Renal cortex interstitium (tissue), 11 donors: ENCODE data around the gene EEF1AKMT3. TPM values are rescaled to one million over a fixed set of nuclear protein-coding genes. Genes with fewer than 3 reads are reported as not detected.

Source experiments
- DNase-seq, 11 donors: peaks; one replicate each; pipeline ENCODE4 v3.0.0-alpha.2; 2013; ENCODE audit warnings: low read depth in 9 of 11, low spot score in 4 of 11; ENCODE audit errors: extremely low read depth in 1 of 11
- polyA plus RNA-seq, 3 donors: library from polyadenylated mRNA; unstranded; fragments of 120-200 nt; gene quantifications; one replicate each; pipeline ENCODE4 v1.2.1, GENCODE V29; 2013; ENCODE audit not compliant: insufficient read length in 3 of 3

Gene EEF1AKMT3
- polyA plus RNA-seq, 3 donors, result 11.6 to 13.3 (median 12.1) TPM

DNA sequence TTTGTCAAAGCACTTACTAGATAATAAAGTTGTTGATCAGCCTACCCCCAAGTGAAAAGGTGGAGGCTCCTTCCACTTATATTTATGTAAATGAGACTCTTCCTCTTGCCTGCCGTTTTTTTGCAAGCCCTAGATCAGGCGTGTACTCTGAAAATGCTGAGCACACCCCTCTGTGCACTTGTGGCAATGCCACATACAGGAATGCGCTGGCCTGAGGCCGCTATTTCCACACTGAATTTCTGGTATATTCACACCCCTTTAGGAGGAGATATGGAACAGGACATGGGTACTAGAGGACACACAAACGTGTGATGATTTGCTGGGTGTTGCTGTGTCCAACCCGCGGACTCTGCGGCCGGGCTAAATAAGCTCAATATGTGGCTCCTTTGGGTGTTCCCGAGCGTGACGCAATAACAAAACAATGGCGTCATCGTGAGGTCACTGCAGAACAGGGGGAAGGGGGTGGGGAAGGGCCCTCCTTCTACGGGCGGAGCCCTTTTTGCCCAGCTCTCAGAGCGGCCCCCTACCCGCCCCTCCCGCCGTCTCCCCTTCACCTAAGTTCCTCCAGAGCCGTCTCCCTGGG lies 28.1 kb upstream of the EEF1AKMT3 start:
- DNase-seq, result peak in 5 of 11 donors; percentile 70 to 80 (median 78)

DNA sequence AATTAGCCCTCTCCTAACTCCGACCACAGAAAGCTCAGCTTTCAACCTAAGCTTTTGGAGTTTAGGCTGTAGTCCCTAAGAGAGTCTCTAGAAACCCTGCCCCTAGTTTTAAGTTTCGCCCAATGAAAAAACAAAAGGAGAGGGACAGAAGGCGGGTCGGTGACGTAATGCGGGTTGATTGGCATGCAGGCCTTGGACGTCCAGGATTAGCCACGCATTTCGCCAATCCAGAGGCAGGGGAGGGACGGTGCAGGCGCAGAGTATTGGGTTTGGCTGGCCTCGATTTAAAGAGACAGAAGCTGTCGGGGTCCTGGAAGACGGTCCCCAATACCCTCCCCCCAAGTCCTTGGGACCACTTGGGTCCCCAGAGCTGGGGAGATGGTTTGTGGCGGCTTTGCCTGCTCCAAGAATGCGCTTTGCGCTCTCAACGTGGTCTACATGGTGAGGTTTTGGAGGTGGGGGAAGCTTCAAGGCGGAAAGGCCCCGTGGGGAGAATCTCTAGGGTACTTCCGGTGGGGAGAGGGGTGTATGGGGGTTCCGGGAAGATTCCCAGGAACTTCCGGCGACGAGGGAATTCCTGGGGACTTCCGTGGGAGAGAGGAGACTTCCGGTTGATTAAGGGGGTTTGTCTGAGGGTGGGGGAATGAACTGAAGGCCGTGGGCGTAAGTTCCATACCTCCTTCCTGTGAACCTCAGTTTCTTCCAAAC lies 27.5 kb upstream of the EEF1AKMT3 start, which contains the start of gene TSPAN31:
TSS of gene TSPAN31 (plus strand) at position 263 of the 708 bp plus-strand sequence. CDS start at position 379, 116 bp downstream.
- peak; percentile 96 to 99 (median 97) for DNase-seq

DNA sequence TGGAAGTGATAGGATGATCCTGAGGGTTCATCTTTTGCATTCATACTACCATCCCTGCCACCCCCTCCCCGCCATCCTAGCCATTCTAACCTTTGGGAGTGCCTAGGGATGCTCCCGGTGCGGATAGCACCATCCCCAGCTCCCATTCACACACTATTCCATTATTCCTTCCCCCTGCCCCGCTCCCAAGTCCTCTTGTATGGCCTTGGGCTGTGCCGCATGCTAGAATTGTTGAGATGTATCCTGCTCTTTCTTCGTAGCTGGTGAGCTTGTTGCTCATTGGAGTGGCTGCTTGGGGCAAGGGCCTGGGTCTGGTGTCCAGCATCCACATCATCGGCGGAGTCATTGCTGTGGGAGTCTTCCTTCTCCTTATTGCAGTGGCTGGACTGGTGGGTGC lies 26.9 kb upstream of the EEF1AKMT3 start:
- DNase-seq, result no peak

GRCh38 chr12:57746025-57746424 lies 26.4 kb upstream of the EEF1AKMT3 start:
- no peak for DNase-seq

DNA sequence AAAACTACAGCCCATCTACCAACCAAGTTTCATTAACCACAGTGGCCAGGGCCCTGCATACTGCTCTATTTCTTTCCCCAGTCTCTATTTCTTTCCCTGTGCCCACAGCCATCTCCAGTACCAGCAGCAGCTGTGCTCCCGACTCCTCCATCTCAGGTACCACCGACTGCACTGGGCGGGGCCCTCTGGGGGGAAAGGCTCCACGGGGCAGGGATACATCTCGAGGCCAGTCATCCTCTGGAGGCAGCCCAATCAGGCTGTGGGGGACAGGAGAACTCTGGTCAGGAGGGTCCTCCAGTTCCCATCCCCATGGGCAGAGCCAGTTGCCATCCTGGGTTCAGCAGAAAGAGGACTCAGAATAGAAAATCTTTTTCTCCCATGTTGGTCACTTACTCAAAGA lies 23.4 kb upstream of the EEF1AKMT3 start:
- DNase-seq, result no peak

- DNase-seq, result no peak
These were observed 21.6 kb upstream of the EEF1AKMT3 start for GRCh38 chr12:57750561-57751431.

DNA sequence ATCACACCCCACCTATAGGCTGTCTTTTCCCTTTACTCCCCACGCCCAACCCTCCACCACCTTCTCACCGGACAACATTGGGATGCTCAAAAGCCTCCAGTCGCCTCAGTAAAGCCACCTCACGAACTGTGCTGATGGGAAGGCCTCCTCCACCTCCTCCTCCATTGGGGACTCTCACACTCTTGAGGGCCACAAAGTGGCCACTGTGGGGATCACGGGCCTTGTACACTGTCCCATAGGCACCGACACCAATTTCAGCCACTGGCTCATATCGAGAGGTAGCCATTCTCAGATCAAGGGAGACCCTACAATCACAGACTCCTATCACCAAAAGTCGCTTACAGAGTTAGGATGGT lies 21.0 kb upstream of the EEF1AKMT3 start:
- DNase-seq, result no peak

DNA sequence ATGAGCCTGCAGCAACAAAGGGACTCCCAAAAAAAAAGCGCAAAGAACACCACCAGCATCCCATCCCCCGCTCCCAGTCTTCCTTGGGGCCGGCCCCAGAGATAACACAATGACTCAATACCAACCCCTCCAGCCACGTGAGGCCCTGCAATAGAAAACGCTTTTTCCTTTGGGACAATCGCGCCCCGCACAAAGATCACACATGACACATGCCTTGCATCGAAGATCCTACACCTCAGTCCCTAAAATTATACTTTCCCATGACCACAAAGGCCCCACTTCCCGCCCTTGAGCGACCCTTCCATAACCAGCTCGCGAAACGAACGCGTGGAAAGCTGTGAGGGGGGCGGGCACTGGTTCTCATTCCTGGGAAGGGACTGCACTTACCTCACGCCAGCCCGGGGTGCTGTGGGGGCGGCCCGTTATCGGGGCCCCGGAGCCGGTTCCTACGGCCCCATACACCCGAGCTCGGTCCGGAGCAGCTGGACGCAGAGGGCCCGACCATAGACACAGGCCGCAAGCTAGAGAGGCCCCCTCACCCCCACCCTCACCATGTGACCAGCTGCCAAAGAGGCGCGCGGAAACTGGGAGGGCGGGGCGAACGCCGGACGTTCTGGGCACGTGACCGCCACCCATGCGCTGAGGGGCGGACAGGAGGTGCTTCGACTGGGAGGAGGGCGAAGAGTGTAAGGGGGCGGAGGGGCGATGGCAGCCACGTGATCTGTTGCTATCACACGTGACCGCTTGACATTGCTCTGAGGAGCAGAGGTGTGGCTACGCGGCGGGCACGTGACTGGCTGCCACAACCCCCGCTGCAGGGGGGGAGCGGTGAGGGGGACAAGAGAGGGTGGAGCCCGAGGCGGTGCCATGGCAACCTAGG lies 20.4 kb upstream of the EEF1AKMT3 start, which contains the start of gene CDK4:
TSS of gene CDK4 (minus strand) at position 523 of the 880 bp plus-strand sequence. CDS start 593 bp downstream, outside the sequence.
- DNase-seq, result peak; percentile 93 to 99 (median 98)

DNA sequence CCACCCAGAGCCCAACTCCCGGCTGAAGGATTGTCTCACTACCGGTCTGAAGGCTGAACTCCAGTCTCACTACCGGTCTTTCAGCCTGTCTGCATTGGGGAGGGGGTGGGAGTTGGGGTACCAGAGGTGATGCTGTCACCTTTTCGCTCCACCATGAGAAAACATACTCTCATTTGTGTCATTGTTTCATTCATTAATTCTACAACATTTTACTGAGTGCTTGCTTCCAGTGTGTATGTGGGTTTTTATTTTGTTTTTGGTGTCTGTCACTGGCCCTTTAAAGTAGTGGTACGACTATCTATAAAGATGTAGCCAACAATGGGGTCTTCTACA lies 19.8 kb upstream of the EEF1AKMT3 start:
- DNase-seq, result no peak

GRCh38 chr12:57753756-57754337 lies 18.6 kb upstream of the EEF1AKMT3 start:
- DNase-seq, result no peak

GRCh38 chr12:57754411-57755193 lies 17.8 kb upstream of the EEF1AKMT3 start, which contains the start of gene MARCHF9:
TSS of gene MARCHF9 (plus strand) at chr12:57755103. CDS start at chr12:57755529, 426 bp downstream.
- DNase-seq, result peak in 1 of 11 donors; percentile 70

DNA sequence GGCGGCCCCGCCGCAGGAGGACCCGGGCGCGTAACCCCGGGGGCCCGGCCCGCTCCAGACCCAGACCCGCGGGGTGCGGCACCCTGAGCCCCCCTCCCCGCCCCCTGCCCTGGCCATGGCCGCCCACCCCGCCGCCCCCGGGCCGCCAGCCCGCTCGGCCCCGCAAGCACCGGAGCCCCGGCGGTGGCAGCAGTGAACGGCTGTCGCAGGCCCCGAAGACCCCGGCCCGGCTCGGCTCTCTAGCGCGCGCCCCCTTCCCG lies 17.3 kb upstream of the EEF1AKMT3 start:
- no peak for DNase-seq

- no peak for DNase-seq
These were observed 16.7 kb upstream of the EEF1AKMT3 start for GRCh38 chr12:57755454-57756372.

DNA sequence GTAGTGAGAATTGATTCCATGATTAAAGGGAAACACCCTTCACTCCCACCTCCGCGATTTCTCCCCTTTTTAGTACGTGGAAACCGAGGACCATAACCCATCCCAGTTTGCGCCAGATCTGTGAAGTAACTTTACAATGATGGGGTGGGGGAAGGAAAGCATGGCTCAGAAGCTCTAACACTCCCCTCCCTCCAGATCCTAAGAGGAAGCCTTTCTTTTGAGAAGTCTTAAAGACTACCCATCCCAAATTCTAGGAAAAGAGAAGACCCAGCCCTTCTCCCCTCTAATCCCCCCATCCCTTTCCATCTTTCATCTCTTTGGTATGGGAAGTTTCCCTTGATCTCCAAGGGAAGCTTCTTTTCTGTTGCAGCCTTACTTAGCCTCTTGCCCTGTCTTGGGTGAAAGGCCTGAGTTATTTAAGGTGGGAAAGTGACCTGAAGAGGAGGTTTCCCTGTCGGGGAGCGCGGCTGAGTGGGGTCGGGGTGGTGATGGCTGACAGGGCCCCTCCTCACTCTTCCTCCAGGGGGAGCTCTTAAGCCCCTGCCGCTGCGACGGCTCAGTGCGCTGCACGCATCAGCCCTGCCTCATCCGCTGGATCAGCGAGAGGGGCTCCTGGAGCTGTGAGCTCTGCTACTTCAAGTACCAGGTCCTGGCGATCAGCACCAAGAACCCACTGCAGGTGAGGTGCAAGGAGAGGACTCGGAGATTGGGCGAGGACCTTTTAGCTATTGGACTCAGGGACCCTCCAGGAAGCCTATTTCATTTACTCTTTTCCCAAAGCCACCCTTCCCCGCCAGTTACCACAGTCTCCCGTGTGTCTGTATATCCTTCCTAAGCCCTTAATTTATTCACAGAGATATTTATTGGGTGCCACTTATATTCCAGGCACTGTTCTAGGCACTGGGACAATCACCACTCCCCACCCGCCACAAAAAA lies 15.7 kb upstream of the EEF1AKMT3 start:
- DNase-seq, result no peak

DNA sequence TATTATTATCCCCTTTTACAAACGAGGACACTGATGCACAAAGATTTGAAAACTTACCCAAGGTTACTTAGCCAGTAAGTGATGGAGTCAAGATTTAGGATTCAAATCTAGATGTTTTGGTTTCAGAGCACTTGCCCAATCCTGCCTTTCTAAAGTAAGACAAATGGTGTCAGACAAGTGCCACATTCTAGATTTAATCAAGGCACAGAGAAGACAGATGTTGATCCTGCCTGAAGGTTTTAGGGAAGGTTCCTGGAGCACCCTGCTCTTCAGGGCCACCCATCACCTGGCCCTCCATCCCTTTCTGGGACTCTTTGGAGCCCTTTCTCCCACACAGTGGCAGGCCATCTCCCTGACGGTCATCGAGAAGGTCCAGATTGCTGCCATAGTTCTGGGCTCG lies 14.6 kb upstream of the EEF1AKMT3 start:
- no peak for DNase-seq
